GM12875 (cell line): ENCODE results near the gene PARP15.

ENCODE experiments used
- H3K4me3 ChIP-seq: one replicate; pipeline ENCODE4 v1.5.1; 2011; ENCODE audit warnings: low read depth, low read length, control low read depth
- CTCF ChIP-seq: IDR thresholded peaks from 2 replicates; pipeline ENCODE4 v1.5.1; 2011; ENCODE audit warnings: low read depth, mild to moderate bottlenecking, control low read depth, inconsistent platforms, low read length, moderate library complexity, borderline replicate concordance; ENCODE audit not compliant: insufficient read depth

PARP15 gene

GRCh38 chr3:122627301-122627700, 49.9 kb downstream of the PARP15 start:
- no peak overlapping the region for H3K4me3 ChIP-seq
- TF ChIP-seq CTCF: no peak

- H3K4me3 ChIP-seq: no peak overlapping the region
- TF ChIP-seq CTCF: no peak
Observed at GRCh38 chr3:122628567-122628966, 51.1 kb downstream of the PARP15 start.

DNA sequence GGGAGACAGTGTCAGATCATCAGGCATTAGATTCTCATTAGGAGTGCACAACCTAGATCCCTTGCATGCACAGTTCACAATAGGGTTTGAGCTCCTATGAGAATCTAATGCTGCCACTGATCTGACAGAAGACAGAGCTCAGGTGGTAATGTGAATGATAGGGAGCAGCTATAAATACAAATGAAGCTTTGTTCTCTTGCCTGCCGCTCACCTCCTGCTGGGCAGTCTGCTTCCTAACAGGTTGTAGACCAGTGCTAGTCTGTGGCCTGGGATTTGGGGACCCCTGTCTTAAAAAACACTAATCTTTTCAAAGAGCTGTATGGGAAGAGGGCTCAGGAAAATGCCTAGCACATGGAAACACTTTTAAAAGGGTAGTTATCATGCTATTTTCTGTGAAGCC, 52.3 kb downstream of the PARP15 start:
- TF ChIP-seq CTCF: no peak

DNA sequence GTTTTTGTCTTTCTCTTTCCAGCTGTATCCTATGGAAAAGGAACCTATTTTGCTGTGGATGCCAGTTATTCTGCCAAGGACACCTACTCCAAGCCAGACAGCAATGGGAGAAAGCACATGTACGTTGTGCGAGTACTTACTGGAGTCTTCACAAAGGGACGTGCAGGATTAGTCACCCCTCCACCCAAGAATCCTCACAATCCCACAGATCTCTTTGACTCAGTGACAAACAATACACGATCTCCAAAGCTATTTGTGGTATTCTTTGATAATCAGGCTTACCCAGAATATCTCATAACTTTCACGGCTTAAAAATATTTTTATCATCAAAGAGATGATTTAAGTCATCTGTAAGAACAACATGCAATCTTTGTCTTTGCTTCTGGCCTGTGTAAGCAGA, 58.3 kb downstream of the PARP15 start:
- TF ChIP-seq CTCF: no peak
- H3K4me3 ChIP-seq: no peak overlapping the region

More for the DNA sequence above, 52.3 kb downstream of the PARP15 start:
- H3K4me3 ChIP-seq: no peak overlapping the region

GRCh38 chr3:122636697-122637096, 59.2 kb downstream of the PARP15 start:
- TF ChIP-seq CTCF: no peak
- no peak overlapping the region for H3K4me3 ChIP-seq

DNA sequence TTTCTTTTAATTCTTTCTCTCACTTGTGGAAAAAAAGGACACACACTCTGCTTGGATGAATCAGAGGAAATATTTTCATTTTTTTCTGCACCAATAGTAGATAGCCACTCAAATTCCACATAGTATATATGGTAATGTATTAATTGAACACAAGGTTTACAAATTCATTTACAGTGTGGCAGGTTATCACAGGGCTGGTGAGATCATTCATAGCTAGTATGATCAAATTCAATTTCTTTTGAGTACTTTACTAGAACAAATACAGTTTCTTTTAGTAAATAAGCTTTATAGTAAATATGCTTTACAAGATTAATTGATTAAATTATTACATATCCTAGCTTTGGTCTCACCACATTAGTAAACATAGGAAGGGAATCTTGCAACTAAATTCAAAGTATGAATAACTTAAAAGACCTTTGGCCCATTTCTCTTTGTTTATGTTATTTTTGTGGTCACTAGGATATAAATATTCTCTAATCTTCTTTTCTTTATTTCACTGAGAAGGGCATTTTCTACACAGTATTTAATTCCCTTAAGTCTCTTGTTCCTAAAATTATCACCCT, 63.1 kb downstream of the PARP15 start:
- no peak overlapping the region for H3K4me3 ChIP-seq
- TF ChIP-seq CTCF: no peak

- no peak overlapping the region for H3K4me3 ChIP-seq
- TF ChIP-seq CTCF: no peak
Observed at GRCh38 chr3:122642935-122643334, 65.5 kb downstream of the PARP15 start.
